HEK293 (cell line): ENCODE results near the gene ANGPT4.

Source experiments
- MYNN ChIP-seq: fragments of 450-650 bp; formaldehyde crosslinking; IDR thresholded peaks from 2 replicates; pipeline ENCODE4 v1.5.1; 2016; ENCODE audit warnings: missing biosample characterization, missing genetic modification characterization, borderline replicate concordance
- TF ChIP-seq, protein P1 (sequence below): fragments of 450-650 bp; formaldehyde crosslinking; IDR thresholded peaks from 2 replicates; pipeline ENCODE4 v1.5.1; 2016; ENCODE audit warnings: missing biosample characterization, missing genetic modification characterization

GRCh38 chr20:890666-891057 lies 25.5 kb downstream of the ANGPT4 start:
- no peak for TF ChIP-seq MYNN (tag by site-specific recombination)
- TF ChIP-seq, protein P1, sequence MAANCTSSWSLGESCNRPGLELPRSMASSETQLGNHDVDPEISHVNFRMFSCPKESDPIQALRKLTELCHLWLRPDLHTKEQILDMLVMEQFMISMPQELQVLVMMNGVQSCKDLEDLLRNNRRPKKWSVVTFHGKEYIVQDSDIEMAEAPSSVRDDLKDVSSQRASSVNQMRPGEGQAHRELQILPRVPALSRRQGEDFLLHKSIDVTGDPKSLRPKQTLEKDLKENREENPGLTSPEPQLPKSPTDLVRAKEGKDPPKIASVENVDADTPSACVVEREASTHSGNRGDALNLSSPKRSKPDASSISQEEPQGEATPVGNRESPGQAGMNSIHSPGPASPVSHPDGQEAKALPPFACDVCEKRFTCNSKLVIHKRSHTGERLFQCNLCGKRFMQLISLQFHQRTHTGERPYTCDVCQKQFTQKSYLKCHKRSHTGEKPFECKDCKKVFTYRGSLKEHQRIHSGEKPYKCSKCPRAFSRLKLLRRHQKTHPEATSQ (tag by site-specific recombination) = no peak
